Left renal pelvis (tissue), 4 donors: ENCODE results near the gene NIPAL3. TPM values are rescaled to one million over a fixed set of nuclear protein-coding genes. Genes with fewer than 3 reads are reported as not detected.
A peak's percentile ranks its signal among the peaks of the same experiment; 100 is the strongest.
"Not testable (repeated sequence)": the region's sequence is repeated elsewhere in the genome, so short reads cannot be mapped to it uniquely, and the experiment has no call there.

ENCODE experiments used
- DNase-seq, 4 donors: peaks; one replicate each; pipeline ENCODE4 v3.0.0-alpha.2; 2013; ENCODE audit warnings: low read depth in 4 of 4, low spot score in 3 of 4
- polyA plus RNA-seq, 4 donors: library from polyadenylated mRNA; unstranded; fragments of 120-200 nt; gene quantifications; one replicate each; pipeline ENCODE4 v1.2.1, GENCODE V29; 2013; ENCODE audit not compliant: insufficient read length in 4 of 4

The NIPAL3 gene
- polyA plus RNA-seq, 4 donors, result 17.3 to 23.4 (median 21.5) TPM

DNA sequence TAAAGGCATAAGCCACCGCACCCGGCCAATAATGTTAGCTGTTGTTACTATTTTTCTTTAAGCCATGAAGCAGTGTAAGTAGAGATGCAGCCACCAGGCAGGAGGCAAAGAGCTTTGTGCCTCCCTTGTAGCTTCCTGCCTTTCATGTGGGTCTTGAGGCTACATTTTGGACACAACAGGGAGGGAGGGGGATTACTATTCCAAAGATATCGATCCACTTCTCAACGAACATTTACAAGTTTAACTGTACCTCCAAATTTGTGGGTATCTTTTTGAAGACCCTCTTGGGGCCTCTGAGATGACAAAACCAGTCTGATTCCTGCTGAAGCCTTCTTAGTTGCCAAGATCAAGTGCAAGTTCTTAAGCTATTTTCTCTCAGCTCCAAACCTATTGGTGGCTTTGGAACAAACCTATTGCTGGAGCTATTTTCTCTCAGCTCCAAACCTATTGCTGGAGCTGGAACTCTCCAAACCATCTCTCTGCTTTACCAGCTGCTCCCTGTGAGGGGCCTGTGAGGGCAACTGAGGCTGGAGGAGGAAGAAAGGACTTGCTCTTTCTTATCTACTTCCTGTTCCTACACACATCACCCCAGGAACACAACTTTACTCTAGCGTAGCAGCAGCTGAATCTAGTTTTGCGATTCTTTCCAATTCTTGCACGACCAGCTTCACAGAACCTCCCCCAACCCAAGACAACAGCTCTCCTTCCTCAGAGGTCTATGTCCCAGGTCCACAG lies 70.9 kb downstream of the NIPAL3 start:
- DNase-seq, result no peak

- no peak for DNase-seq
Observed at GRCh38 chr1:24487455-24487854, 71.9 kb downstream of the NIPAL3 start.

DNA sequence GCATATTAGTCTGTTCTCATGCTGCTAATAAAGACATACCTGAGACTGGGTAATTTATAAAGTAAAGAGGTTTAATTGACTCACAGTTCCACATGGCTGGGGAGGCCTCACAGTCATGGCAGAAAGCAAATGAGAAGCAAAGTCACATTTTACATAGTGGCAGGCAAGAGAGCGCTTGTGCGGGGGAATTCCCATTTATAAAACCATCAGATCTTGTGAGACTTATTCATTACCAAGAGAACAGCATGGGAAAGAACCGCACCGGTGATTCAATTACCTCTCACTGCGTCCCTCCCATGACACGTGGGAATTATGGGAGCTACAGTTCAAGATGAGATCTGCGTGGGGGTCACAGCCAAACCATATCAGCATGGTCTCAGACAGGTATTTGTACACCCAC lies 72.6 kb downstream of the NIPAL3 start:
- not testable (repeated sequence) for DNase-seq

- no peak for DNase-seq
Observed at GRCh38 chr1:24489674-24490073, 74.1 kb downstream of the NIPAL3 start.

DNA sequence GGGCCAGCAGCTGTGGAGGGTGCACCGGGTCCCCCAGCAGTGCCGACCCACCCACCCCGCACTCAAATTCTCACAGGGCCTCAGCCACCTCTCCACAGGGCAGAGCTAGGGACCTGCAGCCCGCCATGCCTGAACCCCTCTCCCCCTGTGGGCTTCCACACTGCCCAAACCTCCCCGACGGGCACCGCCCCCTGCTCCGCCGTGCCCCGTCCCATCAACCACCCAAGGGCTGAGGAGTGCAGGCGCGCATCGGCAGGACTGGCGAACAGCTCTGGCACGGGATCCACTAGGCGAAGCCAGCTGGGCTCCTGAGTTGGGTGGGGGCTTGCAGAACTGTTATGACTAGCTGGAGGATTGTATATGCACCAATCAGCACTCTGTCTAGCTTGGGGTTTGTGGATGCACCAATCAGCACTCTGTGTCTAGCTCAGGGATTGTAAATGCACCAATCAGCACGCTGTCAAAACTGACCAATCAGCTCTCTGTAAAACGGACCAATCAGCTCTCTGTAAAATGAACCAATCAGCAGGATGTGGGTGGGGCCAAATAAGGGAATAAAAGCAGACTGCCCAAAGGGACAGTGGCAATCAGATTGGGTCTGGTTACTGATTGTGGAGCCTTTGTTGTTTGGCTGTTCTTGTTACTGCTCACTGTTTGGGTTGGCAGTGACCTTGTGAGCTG lies 74.6 kb downstream of the NIPAL3 start:
- no peak for DNase-seq

GRCh38 chr1:24491577-24492360 lies 76.2 kb downstream of the NIPAL3 start:
- DNase-seq, result no peak

DNA sequence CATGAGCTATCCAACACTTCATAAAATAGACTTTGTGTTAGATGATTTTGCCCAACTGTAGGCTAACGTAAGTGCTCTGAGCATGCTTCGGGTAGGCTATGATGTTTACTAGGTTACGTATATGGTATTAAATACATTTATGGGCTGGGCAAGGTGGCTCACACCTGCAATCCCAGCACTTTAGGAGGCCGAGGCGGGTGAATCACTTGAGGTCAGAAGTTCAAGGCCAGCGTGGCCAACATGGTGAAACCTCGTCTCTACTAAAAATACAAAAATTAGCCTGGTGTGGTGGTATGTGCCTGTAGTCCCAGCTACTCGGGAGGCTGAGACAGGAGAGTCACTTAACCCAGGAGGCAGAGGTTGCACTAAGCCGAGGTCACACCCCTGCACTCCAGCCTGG lies 77.3 kb downstream of the NIPAL3 start:
- not testable (repeated sequence) for DNase-seq

GRCh38 chr1:24493785-24494184 lies 78.2 kb downstream of the NIPAL3 start:
- DNase-seq, result no peak

DNA sequence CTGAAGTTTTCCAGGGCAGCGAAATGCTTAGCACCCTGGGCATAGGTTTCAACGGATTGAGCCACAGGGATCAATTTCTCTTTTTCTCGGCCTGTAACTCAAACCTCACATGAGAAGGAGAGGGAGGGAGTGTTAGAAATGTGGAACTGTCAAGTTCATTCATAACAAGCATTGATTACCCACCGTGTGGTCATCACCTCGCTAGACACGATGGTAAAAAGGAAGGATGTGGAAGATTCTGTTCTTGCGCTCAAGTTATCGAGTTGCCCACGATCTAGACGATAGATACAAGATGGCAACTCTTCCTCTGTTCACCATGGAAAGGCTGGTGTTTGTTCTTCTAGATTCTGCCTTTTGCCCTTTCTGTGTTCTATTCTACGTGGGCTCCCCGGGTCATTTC lies 83.0 kb downstream of the NIPAL3 start:
- DNase-seq, result no peak

GRCh38 chr1:24500448-24501048 lies 84.9 kb downstream of the NIPAL3 start:
- DNase-seq, result no peak

DNA sequence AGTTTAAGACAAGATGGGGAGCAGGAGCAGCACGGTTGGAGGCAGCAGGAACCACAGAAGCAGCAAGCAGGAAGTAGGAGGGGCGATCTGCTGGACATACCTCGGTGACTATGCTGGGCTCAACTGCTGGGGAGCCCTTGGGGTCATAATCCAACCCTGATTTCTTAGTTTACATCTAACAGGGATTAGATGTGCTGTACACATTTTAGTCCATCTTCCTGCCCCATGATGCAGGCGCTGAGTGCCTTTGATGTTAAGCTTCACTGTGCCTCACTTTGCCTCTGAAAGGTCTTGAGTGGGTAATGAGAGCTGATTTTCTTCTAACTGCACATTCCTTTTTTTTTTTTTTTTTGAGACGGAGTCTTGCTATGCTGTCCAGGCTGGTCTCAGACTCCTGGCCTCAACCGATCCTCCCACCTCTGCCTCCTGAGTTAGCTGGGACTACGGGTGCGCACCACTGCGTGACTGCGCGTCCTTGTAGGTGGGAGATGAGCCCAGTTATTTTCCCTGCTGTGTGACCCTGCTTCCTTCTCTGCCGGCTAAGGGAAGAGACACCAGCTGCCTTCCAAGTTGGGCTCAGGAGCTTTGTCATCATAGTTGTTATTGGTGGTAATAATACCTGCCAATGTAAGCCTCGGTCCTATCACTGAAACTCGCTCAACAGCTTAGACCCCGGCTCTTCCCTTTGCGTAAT lies 85.9 kb downstream of the NIPAL3 start:
- DNase-seq, result no peak

- DNase-seq, result peak; percentile 20 to 49 (median 30)
Observed at GRCh38 chr1:24502065-24502708, 86.6 kb downstream of the NIPAL3 start.

DNA sequence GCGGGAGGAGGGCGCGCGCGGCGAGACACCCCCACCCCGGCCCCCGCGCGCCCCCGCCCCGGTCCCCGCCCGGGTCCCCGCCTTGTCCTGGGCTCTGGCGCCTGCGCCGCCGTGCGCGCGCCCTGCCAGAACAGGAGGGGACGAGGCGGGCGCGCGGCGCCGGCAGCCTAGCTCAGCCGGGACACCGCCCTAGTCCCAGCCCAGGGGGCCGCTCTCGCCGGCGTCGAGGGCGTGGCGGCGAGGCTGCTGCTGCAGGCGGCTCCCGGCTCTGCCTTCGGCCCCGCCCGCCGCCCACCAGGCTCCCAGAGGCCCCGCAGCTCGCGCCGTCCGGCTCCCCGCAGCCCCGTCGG lies 87.1 kb downstream of the NIPAL3 start, which contains the start of gene RCAN3:
Gene RCAN3 (plus strand): TSS at position 128 of the 350 bp plus-strand sequence. CDS start 11,537 bp downstream, outside the sequence.
- DNase-seq, result peak; percentile 64 to 80 (median 75)

DNA sequence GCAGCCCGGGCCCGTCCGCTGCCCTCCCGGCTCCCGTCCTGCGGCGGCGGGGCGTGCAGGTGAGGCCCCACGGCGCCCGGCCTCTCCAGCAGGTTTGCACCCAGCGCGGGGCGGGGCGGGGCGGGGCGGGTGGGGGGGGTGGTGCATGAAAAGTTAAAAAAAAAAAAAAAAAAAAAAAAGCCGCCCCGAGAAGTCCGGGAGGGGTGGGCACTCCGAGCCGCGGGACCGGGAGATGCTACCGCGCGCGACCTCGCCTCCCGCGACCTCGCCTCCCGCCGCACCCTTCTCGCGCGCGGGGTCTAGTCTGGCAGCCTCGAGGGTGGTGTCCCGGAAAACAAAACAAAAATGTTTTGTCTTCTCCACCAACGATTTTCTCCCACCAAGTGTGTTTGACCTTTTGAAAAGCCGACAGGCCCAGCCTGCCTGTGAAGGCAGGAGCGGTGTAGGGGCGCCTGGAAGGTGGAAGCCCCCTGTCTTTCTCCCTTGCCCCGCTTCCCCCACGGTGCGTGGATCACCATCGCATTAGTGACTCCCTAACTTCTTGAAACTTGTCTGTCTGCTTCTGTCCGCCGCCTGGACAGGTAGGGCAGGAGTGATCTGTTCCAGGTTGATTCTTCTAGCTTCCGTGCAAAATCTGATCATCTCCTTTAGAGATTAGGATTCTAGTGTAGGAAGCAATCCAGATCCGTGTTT lies 87.6 kb downstream of the NIPAL3 start:
- no peak for DNase-seq

DNA sequence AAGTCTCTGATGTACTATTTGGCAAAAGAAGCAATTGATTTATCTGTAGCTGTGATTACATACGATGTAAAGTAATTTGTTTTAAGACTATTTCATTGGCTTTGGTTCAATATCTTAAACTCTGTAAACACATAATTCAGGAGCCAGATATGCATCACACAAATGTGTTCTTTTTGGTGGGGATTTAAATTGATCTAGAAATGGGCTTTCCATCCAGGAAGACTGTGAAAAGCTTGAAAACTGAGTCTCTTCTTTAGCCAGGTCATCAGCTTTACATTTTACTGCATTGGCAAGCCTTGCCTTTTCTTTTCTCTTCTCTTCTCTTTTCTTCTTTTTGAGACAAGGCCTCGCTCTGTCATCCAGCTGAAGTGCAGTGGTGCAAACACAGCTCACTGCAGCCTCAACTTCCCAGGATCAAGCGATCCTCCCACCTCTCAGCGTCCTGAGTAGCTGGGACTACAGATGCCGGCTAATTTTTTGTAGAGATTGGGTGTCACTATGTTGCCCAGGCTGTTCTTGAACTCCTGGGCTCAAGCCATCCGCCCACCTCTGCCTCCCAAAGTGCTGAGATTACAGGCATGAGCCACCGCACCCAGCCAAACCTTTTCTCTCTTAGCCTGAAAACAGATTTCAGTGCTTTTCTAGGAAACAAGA lies 88.4 kb downstream of the NIPAL3 start:
- no peak for DNase-seq

GRCh38 chr1:24504560-24504959 lies 89.0 kb downstream of the NIPAL3 start:
- DNase-seq, result no peak

- no peak for DNase-seq
Observed at GRCh38 chr1:24505816-24506215, 90.2 kb downstream of the NIPAL3 start.

DNA sequence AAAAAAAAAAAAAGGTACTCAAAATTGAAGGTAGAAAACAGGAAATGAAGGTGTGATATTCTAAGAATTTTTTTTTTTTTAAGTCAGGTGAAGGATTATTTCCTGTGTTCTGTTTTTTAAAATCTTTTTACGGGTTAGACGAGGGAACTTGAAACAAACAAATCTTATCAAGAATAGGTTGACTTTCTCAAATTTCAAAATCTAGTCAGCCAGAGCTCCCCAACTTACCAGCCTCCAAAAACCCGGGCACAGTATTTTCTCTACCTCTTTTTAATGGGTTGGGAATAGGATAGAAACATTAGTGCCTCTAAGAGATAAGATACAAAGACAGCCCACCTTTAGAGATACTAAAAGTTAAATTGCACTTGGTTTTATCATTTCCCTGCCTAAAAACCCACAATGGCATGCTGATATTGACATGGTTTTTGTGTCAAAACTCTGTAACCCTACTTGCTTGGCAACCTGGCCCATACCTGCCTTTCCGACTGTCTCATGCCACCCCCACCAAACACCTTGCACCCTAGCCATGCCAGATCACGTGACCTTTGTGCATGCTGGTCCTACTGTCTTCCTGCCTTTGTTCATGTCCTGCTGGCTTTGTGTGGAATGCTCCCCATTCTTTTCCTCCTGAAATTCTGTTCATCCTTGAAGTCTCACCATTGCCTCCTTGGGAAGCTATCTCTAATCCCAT lies 91.2 kb downstream of the NIPAL3 start:
- DNase-seq, result no peak
